HL-60/S4 treated with phorbol 12-myristate 13-acetate at 8.2 ng/mL for 4 days and 3 days (cell line): Measurements from ENCODE around the gene FOXF1.

ENCODE experiments used
- in situ Hi-C: fragments of 300-500 bp; cut with MboI; formaldehyde crosslinking; loops from 2 replicates; pipeline ENCODE4 v1.15.0; 2022; ENCODE audit warnings: low sequenced_read_pairs

Gene FOXF1

GRCh38 chr16:86549893-86550190, 39.5 kb downstream of the FOXF1 start:
- in situ Hi-C loops = no loop called here

- in situ Hi-C loops = no loop called here
These were observed 40.0 kb downstream of the FOXF1 start for GRCh38 chr16:86550281-86550680.

- in situ Hi-C loops = no loop called here
These were observed 43.0 kb downstream of the FOXF1 start for GRCh38 chr16:86553356-86553755.

- in situ Hi-C loops = no loop called here
These were observed 44.2 kb downstream of the FOXF1 start for GRCh38 chr16:86554599-86554916.

- in situ Hi-C loops = no loop called here
These were observed 44.8 kb downstream of the FOXF1 start, which contains the start of gene MTHFSD for GRCh38 chr16:86554917-86555703. TSS of gene MTHFSD (minus strand) at chr16:86555235. CDS start at chr16:86555184, 51 bp downstream.

GRCh38 chr16:86555704-86556075, 45.4 kb downstream of the FOXF1 start:
- in situ Hi-C loops = no loop called here

- in situ Hi-C loops = no loop called here
These were observed 46.2 kb downstream of the FOXF1 start for GRCh38 chr16:86556576-86556975.

GRCh38 chr16:86557587-86557986, 47.3 kb downstream of the FOXF1 start:
- in situ Hi-C loops = no loop called here

GRCh38 chr16:86558355-86559193, 48.2 kb downstream of the FOXF1 start:
- in situ Hi-C loops = no loop called here

GRCh38 chr16:86559802-86560305, 49.5 kb downstream of the FOXF1 start:
- in situ Hi-C loops = no loop called here

- in situ Hi-C loops = no loop called here
These were observed 52.0 kb downstream of the FOXF1 start for GRCh38 chr16:86562356-86562755.

- in situ Hi-C loops = no loop called here
These were observed 53.4 kb downstream of the FOXF1 start for GRCh38 chr16:86563469-86564345.
